Lower lobe of right lung (tissue), 2 donors: ENCODE data around the gene GLCCI1. TPM values are rescaled to one million over a fixed set of nuclear protein-coding genes. Genes with fewer than 3 reads are reported as not detected.

Source experiments
- ATAC-seq, 2 donors: fragments of 200-7000 bp; cut with Tn5 transposase; one replicate each; pipeline ENCODE4 v1.9.1; 2020 to 2022; ENCODE audit warnings: mild to moderate bottlenecking in 2 of 2, moderate library complexity in 2 of 2
- DNase-seq: peaks from one replicate; pipeline ENCODE4 v3.0.0-alpha.2; 2020
- H3K27ac ChIP-seq: fragments of 200-600 bp; one replicate; pipeline ENCODE4 v1.8.0; 2022
- H3K27me3 ChIP-seq: fragments of 200-600 bp; one replicate; pipeline ENCODE4 v1.8.0; 2022; ENCODE audit warnings: low read depth
- H3K36me3 ChIP-seq: fragments of 200-600 bp; one replicate; pipeline ENCODE4 v1.8.0; 2022; ENCODE audit warnings: mild to moderate bottlenecking
- H3K4me1 ChIP-seq: fragments of 200-600 bp; one replicate; pipeline ENCODE4 v1.8.0; 2022
- H3K4me3 ChIP-seq: fragments of 200-600 bp; one replicate; pipeline ENCODE4 v1.8.0; 2022; ENCODE audit warnings: mild to moderate bottlenecking
- H3K9me3 ChIP-seq: fragments of 200-600 bp; one replicate; pipeline ENCODE4 v1.8.0; 2022
- CTCF ChIP-seq: fragments of 200-600 bp; IDR thresholded peaks from one replicate; pipeline ENCODE4 v1.8.0; 2022; ENCODE audit warnings: antibody characterized with exemption, mild to moderate bottlenecking
- intact Hi-C: fragments of 100-400 bp; cut with DNase I; formaldehyde crosslinking; loops from one replicate; pipeline ENCODE4 v1.11.0; 2022
- total RNA-seq: library from RNA; stranded (reverse); fragmentation: NEBNext Ultra II Directional; extraction: Animal tissue kit (Norgen Biotek cat#: 25700); gene quantifications from one replicate; pipeline ENCODE4 v1.2.1, GENCODE V29; 2021
- donor health status: DM: no; HTN: yes; CAD: no; lungs with severe emphysema.

GLCCI1 gene
- total RNA-seq, 1 donor from 2014 or later: 63.9 TPM

DNA sequence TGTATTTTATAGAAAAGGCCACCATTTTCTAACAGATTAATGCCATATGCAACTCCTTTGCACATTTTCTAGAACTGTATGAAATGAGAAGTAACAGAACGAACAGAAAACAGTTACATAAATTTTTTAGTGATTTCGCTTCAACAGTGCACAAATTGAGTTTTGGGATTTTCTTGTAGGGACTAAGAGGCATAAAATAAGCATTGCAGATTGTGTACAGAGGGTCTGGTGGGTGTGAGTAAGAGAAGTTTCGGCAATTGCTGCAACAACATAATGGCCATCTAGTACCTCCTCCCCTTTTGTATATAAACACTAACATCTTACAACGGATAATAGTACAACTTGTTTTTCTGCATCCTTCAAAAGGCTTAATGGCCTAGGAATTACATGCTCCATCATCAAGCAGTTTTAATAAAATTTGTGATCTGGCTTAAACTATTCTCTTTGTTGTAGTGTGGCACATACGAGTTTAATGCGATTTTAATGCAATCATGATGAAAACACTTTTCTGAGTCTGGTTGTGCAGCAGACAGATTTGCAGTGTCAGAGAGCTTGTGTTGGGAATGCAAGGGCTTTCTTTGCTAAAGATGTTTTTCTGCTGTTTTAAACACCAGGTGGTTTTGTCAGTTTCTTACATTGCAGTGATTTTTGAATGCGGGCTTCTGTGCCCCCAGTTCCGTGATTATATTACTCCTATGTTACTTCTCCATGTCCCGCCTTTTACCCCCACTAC, 2.9 kb downstream of the GLCCI1 start:
- H3K36me3 ChIP-seq: no peaks in the 10 kb centered on the region
- no peaks in the 10 kb centered on the region for H3K9me3 ChIP-seq
- TF ChIP-seq CTCF: no peak
- H3K27ac ChIP-seq: peak overlapping the region; percentile 82
- peak overlapping the region; percentile 95 for H3K4me3 ChIP-seq
- H3K4me1 ChIP-seq: peaks cover 2% of the 10 kb centered on the region
- ATAC-seq (no peak), DNase-seq (no peak)
- intact Hi-C loops: no loop called here
- no peaks in the 10 kb centered on the region for H3K27me3 ChIP-seq

- intact Hi-C loops: no loop called here
- no peak for TF ChIP-seq CTCF
- ATAC-seq (no peak), DNase-seq (no peak)
- H3K4me3 ChIP-seq: peak overlapping the region; percentile 95
- H3K27ac ChIP-seq: no peak overlapping the region
- no peaks in the 10 kb centered on the region for H3K27me3 ChIP-seq
- no peaks in the 10 kb centered on the region for H3K9me3 ChIP-seq
- H3K36me3 ChIP-seq: no peaks in the 10 kb centered on the region
- peaks cover 2% of the 10 kb centered on the region for H3K4me1 ChIP-seq
Measured at GRCh38 chr7:7972128-7972527, 3.5 kb downstream of the GLCCI1 start.

DNA sequence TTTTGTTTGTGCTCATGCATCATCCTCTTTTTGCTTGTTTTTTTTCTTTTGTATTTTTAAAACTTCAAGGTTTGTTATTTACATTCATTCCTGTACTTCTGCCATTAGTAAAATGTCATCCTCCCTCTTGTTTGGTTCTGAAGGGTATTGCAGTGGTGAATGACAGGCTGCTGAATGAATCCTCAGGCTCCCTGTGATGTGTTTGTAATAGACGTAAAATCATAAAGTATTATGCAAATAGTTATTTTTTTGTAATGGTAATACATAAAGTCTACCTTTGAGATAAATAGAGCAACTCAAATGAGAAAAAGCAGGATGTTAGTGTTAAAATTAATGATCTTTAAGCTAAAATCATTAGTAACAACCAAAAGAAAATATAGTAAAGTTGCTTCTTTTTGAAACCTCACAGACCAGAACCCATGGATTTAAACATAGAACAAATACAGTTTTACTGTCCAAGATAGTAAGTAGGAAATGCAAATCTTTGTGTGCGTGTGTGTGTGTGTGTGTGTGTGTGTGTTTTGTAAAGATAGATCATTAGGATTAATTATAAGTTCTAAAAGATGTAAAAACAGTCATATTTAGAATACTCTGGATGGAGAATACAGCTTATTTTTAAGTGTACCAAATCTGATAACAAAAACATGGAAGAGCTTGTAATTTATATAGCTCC, 4.5 kb downstream of the GLCCI1 start:
- DNase-seq (no peak), ATAC-seq (no peak)
- Histone ChIP-seq H3K4me1 (peaks cover 2% of the 10 kb centered on the region), H3K9me3 (no peaks in the 10 kb centered on the region), H3K36me3 (no peaks in the 10 kb centered on the region), H3K27ac (no peak overlapping the region), H3K4me3 (peak overlapping the region; percentile 95), H3K27me3 (no peaks in the 10 kb centered on the region)
- intact Hi-C loops: no loop called here
- no peak for TF ChIP-seq CTCF

- H3K9me3 ChIP-seq: no peaks in the 10 kb centered on the region
- H3K4me3 ChIP-seq: no peak overlapping the region
- H3K36me3 ChIP-seq: no peaks in the 10 kb centered on the region
- intact Hi-C loops: no loop called here
- TF ChIP-seq CTCF: no peak
- peaks cover 6% of the 10 kb centered on the region for H3K4me1 ChIP-seq
- ATAC-seq (peak; percentile 72 to 75), DNase-seq (no peak)
- H3K27ac ChIP-seq: no peak overlapping the region
- H3K27me3 ChIP-seq: no peaks in the 10 kb centered on the region
Measured at GRCh38 chr7:7976677-7977076, 8.1 kb downstream of the GLCCI1 start.

DNA sequence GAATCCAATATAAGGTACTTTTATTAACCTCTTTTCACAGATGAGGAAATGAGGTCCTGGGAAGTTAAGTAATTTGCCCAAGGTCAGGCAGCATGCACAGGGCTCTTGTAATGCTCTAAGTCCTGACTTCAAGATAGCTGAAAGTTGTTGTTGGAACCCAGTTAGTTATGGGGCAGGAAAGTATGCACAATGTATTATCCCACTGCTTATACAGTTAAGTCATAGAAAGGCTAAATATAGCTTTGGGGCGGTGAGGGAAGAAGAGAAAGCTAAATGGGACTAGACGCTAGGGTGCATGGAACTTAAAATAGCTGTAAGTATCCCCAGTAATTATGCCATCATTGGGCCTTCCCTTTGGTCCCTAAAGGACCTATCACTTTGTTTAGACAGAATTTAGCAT, 9.2 kb downstream of the GLCCI1 start:
- ATAC-seq (peak in 1 of 2 donors; percentile 27), DNase-seq (no peak)
- Histone ChIP-seq H3K36me3 (no peaks in the 10 kb centered on the region), H3K27me3 (no peaks in the 10 kb centered on the region), H3K4me1 (peaks cover 6% of the 10 kb centered on the region), H3K27ac (no peak overlapping the region), H3K4me3 (no peak overlapping the region), H3K9me3 (no peaks in the 10 kb centered on the region)
- intact Hi-C loops: no loop called here
- TF ChIP-seq CTCF: no peak
